CD14-positive monocyte (primary cell): ENCODE measurements around the gene URB2. TPM values are rescaled to one million over a fixed set of nuclear protein-coding genes. Genes with fewer than 3 reads are reported as not detected.

Experiments used
- DNase-seq, 3 donors: peaks; one replicate each; pipeline ENCODE4 v3.0.0-alpha.2; 2011 to 2022
- H2AFZ ChIP-seq: 2 replicates; pipeline ENCODE4 v1.6.0; 2012; ENCODE audit warnings: mild to moderate bottlenecking, low read depth, low read length, inconsistent platforms; ENCODE audit not compliant: insufficient read depth, poor library complexity, severe bottlenecking
- H3K27ac ChIP-seq, 2 donors: 1 replicate in 1 of 2; 2 replicates in 1 of 2; pipeline ENCODE4 v1.5.1; 2012 to 2013; ENCODE audit warnings: low read length in 2 of 2, control low read depth in 1 of 2, inconsistent platforms in 1 of 2, low read depth in 1 of 2, mild to moderate bottlenecking in 1 of 2
- H3K27me3 ChIP-seq, 2 donors: one replicate each; pipeline versions ENCODE4 v1.6.0 to v1.6.1; 2011 to 2013; ENCODE audit warnings: low read length in 2 of 2; ENCODE audit not compliant: control insufficient read depth in 2 of 2, insufficient read depth in 2 of 2
- H3K36me3 ChIP-seq, 2 donors: replicated peaks in 1 of 2; 1 replicate in 1 of 2; 2 replicates in 1 of 2; pipeline versions ENCODE4 v1.5.1 to v1.6.1; 2012 to 2013; ENCODE audit warnings: low read length in 2 of 2, control low read depth in 1 of 2, inconsistent platforms in 1 of 2, mild to moderate bottlenecking in 1 of 2; ENCODE audit not compliant: insufficient read depth in 2 of 2, control insufficient read depth in 1 of 2
- H3K4me1 ChIP-seq, 2 donors: 1 replicate in 1 of 2; 2 replicates in 1 of 2; pipeline versions ENCODE4 v1.5.1 to v1.6.1; 2012 to 2013; ENCODE audit warnings: low read length in 2 of 2, control low read depth in 1 of 2, inconsistent platforms in 1 of 2, mild to moderate bottlenecking in 1 of 2, moderate library complexity in 1 of 2; ENCODE audit not compliant: insufficient read depth in 2 of 2, control insufficient read depth in 1 of 2
- H3K4me2 ChIP-seq: replicated peaks from 2 replicates; pipeline ENCODE3; 2012; ENCODE audit warnings: low read length, moderate library complexity, mild to moderate bottlenecking; ENCODE audit not compliant: poor library complexity, severe bottlenecking; ENCODE audit errors: extremely low read depth
- H3K4me3 ChIP-seq, 3 experiments: fragments of 200-600 bp in 1 of 3; sonication (generic) in 1 of 3; replicated peaks in 1 of 3; 1 replicate in 2 of 3; 2 replicates in 1 of 3; pipeline ENCODE4 v1.5.1; 2011 to 2013; ENCODE audit warnings: low read length in 3 of 3, mild to moderate bottlenecking in 3 of 3, control low read depth in 2 of 3, low read depth in 2 of 3, inconsistent platforms in 1 of 3, moderate library complexity in 1 of 3
- H3K79me2 ChIP-seq: 2 replicates; pipeline ENCODE4 v1.6.0; 2012; ENCODE audit warnings: mild to moderate bottlenecking, control low read depth, inconsistent platforms, low read length, moderate library complexity; ENCODE audit not compliant: insufficient read depth
- H3K9ac ChIP-seq: 2 replicates; pipeline ENCODE4 v1.6.0; 2017; ENCODE audit warnings: low read length, mild to moderate bottlenecking; ENCODE audit not compliant: insufficient read depth, poor library complexity, severe bottlenecking
- H3K9me3 ChIP-seq, 2 donors: replicated peaks in 1 of 2; 1 replicate in 1 of 2; 2 replicates in 1 of 2; pipeline versions ENCODE4 v1.5.1 to v1.6.1; 2012 to 2013; ENCODE audit warnings: low read length in 2 of 2, control low read depth in 1 of 2; ENCODE audit not compliant: control insufficient read depth in 1 of 2, insufficient read depth in 1 of 2
- H4K20me1 ChIP-seq: 2 replicates; pipeline ENCODE4 v1.6.0; 2012; ENCODE audit warnings: mild to moderate bottlenecking, low read length, control low read depth, moderate library complexity; ENCODE audit not compliant: insufficient read depth
- H3K27ac Mint-ChIP-seq, 7 donors: one replicate each; pipeline ENCODE4 v1.8.0; 2020; ENCODE audit warnings: mild to moderate bottlenecking in 7 of 7, mixed read lengths in 7 of 7, moderate library complexity in 6 of 7, inconsistent platforms in 2 of 7
- H3K27me3 Mint-ChIP-seq, 3 donors: one replicate each; pipeline ENCODE4 v1.8.0; 2021 to 2022; ENCODE audit warnings: low read depth in 3 of 3, mild to moderate bottlenecking in 3 of 3, mixed read lengths in 3 of 3, moderate library complexity in 3 of 3, inconsistent platforms in 1 of 3
- H3K36me3 Mint-ChIP-seq, 2 donors: one replicate each; pipeline ENCODE4 v1.8.0; 2020; ENCODE audit warnings: mixed read lengths in 2 of 2, inconsistent platforms in 1 of 2, mild to moderate bottlenecking in 1 of 2
- H3K4me1 Mint-ChIP-seq: one replicate; pipeline ENCODE4 v1.8.0; 2020; ENCODE audit warnings: mild to moderate bottlenecking, mixed read lengths
- H3K4me3 Mint-ChIP-seq, 2 donors: one replicate each; pipeline ENCODE4 v1.8.0; 2020; ENCODE audit warnings: mild to moderate bottlenecking in 2 of 2, mixed read lengths in 2 of 2, moderate library complexity in 1 of 2
- H3K9me3 Mint-ChIP-seq, 7 donors: one replicate each; pipeline ENCODE4 v1.8.0; 2020 to 2022; ENCODE audit warnings: mixed read lengths in 7 of 7, mild to moderate bottlenecking in 6 of 7, moderate library complexity in 6 of 7, inconsistent platforms in 2 of 7
- WGBS: methylation state at CpG from one replicate; pipeline ENCODE4 v1.1.5; 2013; ENCODE audit warnings: missing lambda C conversion rate; ENCODE audit not compliant: insufficient coverage; 5-methylcytosine and 5-hydroxymethylcytosine counted together
- intact Hi-C, 2 donors: fragments of 100-400 bp; cut with micrococcal nuclease; formaldehyde crosslinking; loops; one replicate each; pipeline versions ENCODE4 v1.15.0 to v1.15.1; 2023
- polyA plus RNA-seq, 3 donors: library from polyadenylated mRNA; depleted of rRNA in 1 of 3; unstranded in 2 of 3; stranded (reverse) in 1 of 3; fragments of 300-500 nt in 2 of 3; fragments of >200 nt in 1 of 3; fragmentation: Illumina TruSeq in 2 of 3; gene quantifications; 1 replicate in 2 of 3; 2 replicates in 1 of 3; pipeline ENCODE4 v1.2.3, GENCODE V29; 2012 to 2021
- TF ChIP-seq, protein P1 (sequence below): fragments of 200-600 bp; IDR thresholded peaks from one replicate; pipeline ENCODE4 v1.8.0; 2022; ENCODE audit warnings: antibody characterized with exemption, mild to moderate bottlenecking

The URB2 gene
- polyA plus RNA-seq, 3 donors = 0.79 to 2.8 (median 1.5) TPM

DNA sequence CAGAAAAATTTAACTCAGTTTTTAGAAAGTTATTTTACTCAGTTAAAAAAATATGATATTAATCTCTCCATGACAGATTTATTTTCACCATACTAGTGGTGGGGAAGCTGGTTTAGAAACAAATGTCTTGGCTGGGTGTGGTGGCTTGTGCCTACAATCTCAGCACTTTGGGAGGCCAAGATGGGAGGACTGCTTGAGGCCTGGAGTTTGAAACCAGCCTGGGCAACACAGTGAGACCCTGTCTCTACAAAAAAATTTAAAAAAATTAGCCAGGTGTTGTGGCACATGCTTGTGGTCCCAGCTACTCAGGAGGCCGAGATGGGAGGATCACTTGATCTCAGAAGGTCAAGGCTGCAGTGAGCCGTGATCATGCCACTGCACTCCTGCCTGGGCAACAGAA lies 17.5 kb upstream of the URB2 start:
- H3K4me2 ChIP-seq = no peak overlapping the region
- peaks cover 94 to 95% of the 10 kb centered on the region in 2 donors for H3K36me3 ChIP-seq
- no peak overlapping the region for H3K9ac ChIP-seq
- DNase-seq = no peak
- H3K27me3 ChIP-seq = no peaks in the 10 kb centered on the region
- Mint-ChIP-seq H3K4me1 (no peaks in the 10 kb centered on the region), H3K9me3 (no peaks in the 10 kb centered on the region), H3K27ac (peak overlapping the region in 3 of 7 donors; percentile 2 to 73 (median 44)), H3K36me3 (peaks cover 86 to 94% of the 10 kb centered on the region in 2 donors), H3K27me3 (no peaks in the 10 kb centered on the region), H3K4me3 (no peak overlapping the region)
- 100% methylated on average over 2 of the region's 2 CpGs for WGBS
- no peak overlapping the region for H3K27ac ChIP-seq
- no peaks in the 10 kb centered on the region for H3K79me2 ChIP-seq
- TF ChIP-seq, protein P1, sequence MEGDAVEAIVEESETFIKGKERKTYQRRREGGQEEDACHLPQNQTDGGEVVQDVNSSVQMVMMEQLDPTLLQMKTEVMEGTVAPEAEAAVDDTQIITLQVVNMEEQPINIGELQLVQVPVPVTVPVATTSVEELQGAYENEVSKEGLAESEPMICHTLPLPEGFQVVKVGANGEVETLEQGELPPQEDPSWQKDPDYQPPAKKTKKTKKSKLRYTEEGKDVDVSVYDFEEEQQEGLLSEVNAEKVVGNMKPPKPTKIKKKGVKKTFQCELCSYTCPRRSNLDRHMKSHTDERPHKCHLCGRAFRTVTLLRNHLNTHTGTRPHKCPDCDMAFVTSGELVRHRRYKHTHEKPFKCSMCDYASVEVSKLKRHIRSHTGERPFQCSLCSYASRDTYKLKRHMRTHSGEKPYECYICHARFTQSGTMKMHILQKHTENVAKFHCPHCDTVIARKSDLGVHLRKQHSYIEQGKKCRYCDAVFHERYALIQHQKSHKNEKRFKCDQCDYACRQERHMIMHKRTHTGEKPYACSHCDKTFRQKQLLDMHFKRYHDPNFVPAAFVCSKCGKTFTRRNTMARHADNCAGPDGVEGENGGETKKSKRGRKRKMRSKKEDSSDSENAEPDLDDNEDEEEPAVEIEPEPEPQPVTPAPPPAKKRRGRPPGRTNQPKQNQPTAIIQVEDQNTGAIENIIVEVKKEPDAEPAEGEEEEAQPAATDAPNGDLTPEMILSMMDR = no peak
- no peaks in the 10 kb centered on the region for H3K4me1 ChIP-seq
- H3K9me3 ChIP-seq = no peaks in the 10 kb centered on the region
- no peak overlapping the region for H3K4me3 ChIP-seq
- intact Hi-C loops = loop anchor here in 1 of 2 donors (5.0 kb wide), 1 partner anchor 149 kb away; no protein-coding TSS in a partner anchor
- peaks cover 6% of the 10 kb centered on the region for H4K20me1 ChIP-seq
- no peak overlapping the region for H2AFZ ChIP-seq

DNA sequence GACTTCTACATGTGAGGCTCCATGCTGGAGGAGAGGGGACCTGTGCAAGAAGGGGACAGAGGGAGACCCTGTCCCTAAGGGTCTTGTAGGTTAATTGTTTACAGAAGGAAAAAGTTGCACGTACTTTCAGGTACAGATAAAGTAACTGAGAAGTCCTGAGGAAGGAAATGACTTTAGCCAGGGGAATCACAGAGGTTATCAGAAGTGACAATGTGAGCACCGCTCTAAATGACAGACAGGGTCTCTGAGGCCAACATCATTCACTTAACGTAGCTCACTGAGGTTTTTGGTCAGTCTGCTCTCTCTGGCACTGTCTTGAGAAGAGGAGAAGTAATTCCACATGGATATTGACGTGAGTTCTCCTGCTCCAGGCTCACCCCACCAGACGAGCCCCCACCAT lies 12.1 kb upstream of the URB2 start:
- H3K4me3 Mint-ChIP-seq = no peak overlapping the region
- intact Hi-C loops = no loop called here
- H3K27me3 Mint-ChIP-seq = no peaks in the 10 kb centered on the region
- H3K79me2 ChIP-seq = peaks cover 50% of the 10 kb centered on the region
- H3K36me3 ChIP-seq = peaks cover 53 to 62% of the 10 kb centered on the region in 2 donors
- no peaks in the 10 kb centered on the region for H3K9me3 ChIP-seq
- TF ChIP-seq, protein P1 = no peak
- WGBS = 100% methylated on average over 3 of the region's 5 CpGs
- H4K20me1 ChIP-seq = peaks cover 56% of the 10 kb centered on the region
- H3K9ac ChIP-seq = no peak overlapping the region
- H3K36me3 Mint-ChIP-seq = peaks cover 54% of the 10 kb centered on the region in 2 donors
- H3K4me3 ChIP-seq = no peak overlapping the region
- no peaks in the 10 kb centered on the region for H3K4me1 ChIP-seq
- no peak overlapping the region for H2AFZ ChIP-seq
- no peak overlapping the region for H3K27ac ChIP-seq
- H3K4me1 Mint-ChIP-seq = no peaks in the 10 kb centered on the region
- peak overlapping the region in 2 of 7 donors; percentile 24 to 30 for H3K27ac Mint-ChIP-seq
- DNase-seq = no peak
- H3K27me3 ChIP-seq = no peaks in the 10 kb centered on the region
- H3K9me3 Mint-ChIP-seq = no peaks in the 10 kb centered on the region
- no peak overlapping the region for H3K4me2 ChIP-seq
